ENCODE results near the gene CSRP2.

The CSRP2 gene

DNA sequence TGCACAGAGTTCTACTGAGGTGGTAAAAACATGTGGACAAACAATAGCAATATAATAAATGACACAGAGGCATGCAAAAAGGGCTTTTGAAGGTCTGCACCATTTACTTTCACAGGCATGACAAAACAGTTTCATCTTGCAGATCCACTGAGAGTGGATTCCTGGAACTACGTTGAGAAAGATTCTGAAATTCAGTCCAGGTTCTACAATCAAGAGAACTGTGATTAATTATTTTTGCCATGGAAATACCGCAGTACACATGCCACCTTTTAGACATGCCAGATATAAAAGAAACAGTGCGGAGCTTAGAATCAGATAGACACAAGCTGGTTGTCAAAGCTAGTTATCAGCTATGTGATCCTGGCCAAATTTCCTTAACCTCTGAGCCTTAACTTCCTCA lies 4.8 kb downstream of the CSRP2 start:
- Mint-ChIP-seq H3K36me3 (ENCODE audit: low read depth) (peaks cover 27% of the 10 kb centered on the region), H3K9me3 (no peaks in the 10 kb centered on the region), H3K4me1 (peaks cover 72% of the 10 kb centered on the region), H3K27me3 (ENCODE audit: low read depth) (no peaks in the 10 kb centered on the region), H3K27ac (peak overlapping the region; percentile 7 to 47 (median 7)), H3K4me3 (peak overlapping the region in 1 of 3 experiments; percentile 66)
- no peak for TF ChIP-seq CTCF (IDR thresholded peaks at IDR 0.05; ENCODE audit: unreplicated experiment in 3 of 3)

- no peak for TF ChIP-seq CTCF (IDR thresholded peaks at IDR 0.05; ENCODE audit: unreplicated experiment in 3 of 3)
- Mint-ChIP-seq H3K36me3 (ENCODE audit: low read depth) (peaks cover 33% of the 10 kb centered on the region), H3K27me3 (ENCODE audit: low read depth) (no peaks in the 10 kb centered on the region), H3K4me3 (no peak overlapping the region), H3K27ac (peak overlapping the region; percentile 51 to 75 (median 56)), H3K9me3 (no peaks in the 10 kb centered on the region), H3K4me1 (peaks cover 73% of the 10 kb centered on the region)
Observed at GRCh38 chr12:76872415-76872814, 6.4 kb downstream of the CSRP2 start.

DNA sequence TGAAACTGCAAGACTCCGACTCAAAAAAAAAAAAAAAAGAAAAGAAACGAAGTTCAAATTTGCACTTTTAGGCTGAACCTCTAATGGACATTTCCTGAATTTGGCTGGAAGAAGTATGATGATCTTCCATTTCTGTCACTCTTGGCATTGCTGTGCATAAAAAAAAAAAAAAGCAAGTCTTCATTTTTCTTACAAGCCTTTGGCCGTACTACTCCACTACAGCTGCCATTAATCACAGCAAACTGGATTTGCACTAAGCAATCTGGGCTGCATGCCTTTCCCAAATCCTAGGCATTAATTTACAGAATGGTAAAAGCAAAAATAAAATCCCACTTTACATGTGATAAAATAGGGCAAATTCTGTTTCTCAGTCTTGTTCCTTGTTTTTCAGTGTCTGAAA lies 7.1 kb downstream of the CSRP2 start:
- Mint-ChIP-seq H3K36me3 (ENCODE audit: low read depth) (peaks cover 33% of the 10 kb centered on the region), H3K9me3 (no peaks in the 10 kb centered on the region), H3K27ac (peak overlapping the region in 2 of 3 experiments; percentile 56 to 69), H3K27me3 (ENCODE audit: low read depth) (no peaks in the 10 kb centered on the region), H3K4me3 (peak overlapping the region in 1 of 3 experiments; percentile 9), H3K4me1 (peaks cover 70% of the 10 kb centered on the region)
- no peak for TF ChIP-seq CTCF (IDR thresholded peaks at IDR 0.05; ENCODE audit: unreplicated experiment in 3 of 3)

GRCh38 chr12:76871082-76871481 lies 7.7 kb downstream of the CSRP2 start:
- peaks cover 33% of the 10 kb centered on the region for H3K36me3 Mint-ChIP-seq (ENCODE audit: low read depth)
- no peak overlapping the region for H3K4me3 Mint-ChIP-seq
- H3K27ac Mint-ChIP-seq = peak overlapping the region in 1 of 3 experiments; percentile 22
- no peak for TF ChIP-seq CTCF (IDR thresholded peaks at IDR 0.05; ENCODE audit: unreplicated experiment in 3 of 3)
- H3K9me3 Mint-ChIP-seq = no peaks in the 10 kb centered on the region
- H3K27me3 Mint-ChIP-seq (ENCODE audit: low read depth) = no peaks in the 10 kb centered on the region
- peaks cover 74% of the 10 kb centered on the region for H3K4me1 Mint-ChIP-seq

GRCh38 chr12:76866726-76867125 lies 12.1 kb downstream of the CSRP2 start:
- no peaks in the 10 kb centered on the region for H3K27me3 Mint-ChIP-seq (ENCODE audit: low read depth)
- H3K27ac Mint-ChIP-seq = peak overlapping the region; percentile 75 to 93 (median 89)
- H3K4me1 Mint-ChIP-seq = peaks cover 66% of the 10 kb centered on the region
- peaks cover 44% of the 10 kb centered on the region for H3K36me3 Mint-ChIP-seq (ENCODE audit: low read depth)
- no peaks in the 10 kb centered on the region for H3K9me3 Mint-ChIP-seq
- peak overlapping the region; percentile 25 to 83 (median 73) for H3K4me3 Mint-ChIP-seq
- no peak for TF ChIP-seq CTCF (IDR thresholded peaks at IDR 0.05; ENCODE audit: unreplicated experiment in 3 of 3)

GRCh38 chr12:76866151-76866567 lies 12.7 kb downstream of the CSRP2 start:
- Mint-ChIP-seq H3K9me3 (no peaks in the 10 kb centered on the region), H3K27me3 (ENCODE audit: low read depth) (no peaks in the 10 kb centered on the region), H3K27ac (peak overlapping the region; percentile 75 to 93 (median 89)), H3K4me3 (peak overlapping the region in 2 of 3 experiments; percentile 73 to 83), H3K4me1 (peaks cover 64% of the 10 kb centered on the region), H3K36me3 (ENCODE audit: low read depth) (peaks cover 49% of the 10 kb centered on the region)
- no peak for TF ChIP-seq CTCF (IDR thresholded peaks at IDR 0.05; ENCODE audit: unreplicated experiment in 3 of 3)
